ENCODE results near the gene COL27A1.

- no peak for TF ChIP-seq CTCF (IDR thresholded peaks at IDR 0.05; ENCODE audit: poor library complexity)
- TF ChIP-seq EZH2 (IDR thresholded peaks at IDR 0.05; ENCODE audit: borderline replicate concordance), result no peak
- TF ChIP-seq EZH2phosphoT487 (IDR thresholded peaks at IDR 0.05; ENCODE audit: low read depth, severe bottlenecking, unreplicated experiment), result no peak
Observed at GRCh38 chr9:114284316-114285060, 129.2 kb downstream of the COL27A1 start.
